GM12801 (cell line): Measurements from ENCODE around the gene SHISAL1.

Experiments used
- TF ChIP-seq, protein P1 (sequence below): IDR thresholded peaks from one replicate; pipeline ENCODE4 v1.5.1; 2011; ENCODE audit warnings: control low read depth; ENCODE audit not compliant: insufficient read length; ENCODE audit errors: extremely low read depth

The SHISAL1 gene

DNA sequence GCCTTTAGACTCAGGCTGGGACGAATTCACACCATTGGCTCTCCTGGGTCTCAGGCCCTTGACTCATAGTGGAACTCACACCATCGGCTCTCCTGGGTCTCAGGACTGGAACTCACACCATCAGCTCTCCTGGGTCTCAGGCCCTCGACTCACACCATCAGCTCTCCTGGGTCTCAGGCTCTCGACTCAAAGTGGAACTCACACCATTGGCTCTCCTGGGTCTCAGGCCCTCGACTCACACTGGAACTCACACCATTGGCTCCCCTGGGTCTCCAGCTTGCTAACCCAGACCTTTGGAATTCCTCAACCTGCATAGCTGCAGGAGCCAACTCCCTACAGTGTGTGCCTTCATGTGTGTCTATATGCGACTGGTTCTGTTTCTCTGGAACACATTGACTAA, 56.7 kb downstream of the SHISAL1 start:
- TF ChIP-seq, protein P1, sequence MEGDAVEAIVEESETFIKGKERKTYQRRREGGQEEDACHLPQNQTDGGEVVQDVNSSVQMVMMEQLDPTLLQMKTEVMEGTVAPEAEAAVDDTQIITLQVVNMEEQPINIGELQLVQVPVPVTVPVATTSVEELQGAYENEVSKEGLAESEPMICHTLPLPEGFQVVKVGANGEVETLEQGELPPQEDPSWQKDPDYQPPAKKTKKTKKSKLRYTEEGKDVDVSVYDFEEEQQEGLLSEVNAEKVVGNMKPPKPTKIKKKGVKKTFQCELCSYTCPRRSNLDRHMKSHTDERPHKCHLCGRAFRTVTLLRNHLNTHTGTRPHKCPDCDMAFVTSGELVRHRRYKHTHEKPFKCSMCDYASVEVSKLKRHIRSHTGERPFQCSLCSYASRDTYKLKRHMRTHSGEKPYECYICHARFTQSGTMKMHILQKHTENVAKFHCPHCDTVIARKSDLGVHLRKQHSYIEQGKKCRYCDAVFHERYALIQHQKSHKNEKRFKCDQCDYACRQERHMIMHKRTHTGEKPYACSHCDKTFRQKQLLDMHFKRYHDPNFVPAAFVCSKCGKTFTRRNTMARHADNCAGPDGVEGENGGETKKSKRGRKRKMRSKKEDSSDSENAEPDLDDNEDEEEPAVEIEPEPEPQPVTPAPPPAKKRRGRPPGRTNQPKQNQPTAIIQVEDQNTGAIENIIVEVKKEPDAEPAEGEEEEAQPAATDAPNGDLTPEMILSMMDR, result no peak

DNA sequence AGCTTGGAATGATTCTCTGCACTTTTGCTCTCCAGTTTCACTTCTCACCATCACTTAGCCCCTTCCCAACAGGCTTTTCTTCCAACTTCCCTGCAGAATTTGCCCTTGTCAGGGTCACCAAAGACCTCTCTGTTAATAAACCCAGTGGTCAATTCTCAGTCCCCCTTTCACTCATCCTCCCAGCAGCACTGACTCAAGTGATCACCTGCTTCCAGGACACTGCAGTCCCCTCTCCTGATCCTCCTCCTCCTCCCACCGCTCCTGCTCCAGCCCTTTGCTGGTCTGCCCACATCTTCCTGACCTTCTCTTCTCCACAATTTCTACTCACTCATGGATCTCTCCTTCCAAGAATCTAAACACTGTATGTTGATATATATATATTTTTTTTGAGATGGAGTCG, 57.9 kb downstream of the SHISAL1 start:
- TF ChIP-seq, protein P1, result no peak

DNA sequence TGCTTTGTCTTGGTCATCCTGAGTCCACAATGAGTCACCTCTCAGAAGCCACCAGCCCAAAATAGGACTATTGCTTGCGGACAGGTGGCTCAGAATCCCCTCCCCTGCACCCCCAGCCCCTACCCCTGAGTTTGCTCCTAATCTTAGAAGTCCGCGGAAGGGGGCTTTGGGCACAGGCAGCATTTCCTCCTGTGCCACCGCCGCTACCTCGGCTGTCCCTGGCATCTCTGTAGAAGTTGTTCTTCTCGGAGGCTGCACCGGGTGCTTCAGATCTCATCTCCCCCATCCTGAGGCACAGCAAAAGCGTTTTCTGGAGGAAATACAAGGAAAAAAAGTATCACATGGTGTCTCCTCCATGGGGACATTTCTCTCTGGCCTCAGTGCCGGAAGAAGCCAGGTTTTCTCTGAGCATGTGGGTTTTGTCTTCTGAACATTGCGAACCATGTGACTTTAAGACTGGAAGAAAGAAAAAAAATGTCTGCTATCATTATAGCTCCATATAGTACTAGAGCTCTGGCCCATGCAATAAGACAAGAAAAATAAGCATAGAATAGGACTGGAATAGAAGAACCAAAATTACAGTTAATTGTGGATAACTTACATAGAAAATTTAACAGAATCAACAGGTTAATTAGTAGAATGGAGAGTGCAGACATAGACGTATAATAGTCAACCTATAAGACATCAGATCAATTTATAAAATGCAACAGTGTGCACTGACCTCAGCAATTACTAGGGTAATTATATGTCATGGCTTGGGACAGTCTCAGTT, 63.2 kb downstream of the SHISAL1 start:
- TF ChIP-seq, protein P1, result no peak

DNA sequence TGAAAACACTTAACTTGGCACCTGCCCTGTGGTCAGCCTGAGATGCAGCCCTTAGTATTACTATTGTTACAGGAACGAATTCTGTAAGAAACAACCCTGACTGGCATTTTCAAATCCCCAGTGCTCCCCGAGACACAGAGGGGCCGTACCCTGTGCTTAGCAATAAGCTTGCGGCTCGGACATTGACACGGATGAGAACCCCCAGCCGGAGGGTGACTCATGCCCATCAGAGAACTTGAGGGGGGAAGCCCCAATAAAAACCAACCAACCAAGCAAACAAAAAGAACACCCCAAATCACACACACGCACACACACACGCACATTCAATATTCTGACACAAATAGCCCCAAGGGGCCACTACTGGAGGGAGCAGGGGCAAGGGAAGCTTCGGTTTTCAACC, 63.8 kb downstream of the SHISAL1 start:
- TF ChIP-seq, protein P1, result no peak

DNA sequence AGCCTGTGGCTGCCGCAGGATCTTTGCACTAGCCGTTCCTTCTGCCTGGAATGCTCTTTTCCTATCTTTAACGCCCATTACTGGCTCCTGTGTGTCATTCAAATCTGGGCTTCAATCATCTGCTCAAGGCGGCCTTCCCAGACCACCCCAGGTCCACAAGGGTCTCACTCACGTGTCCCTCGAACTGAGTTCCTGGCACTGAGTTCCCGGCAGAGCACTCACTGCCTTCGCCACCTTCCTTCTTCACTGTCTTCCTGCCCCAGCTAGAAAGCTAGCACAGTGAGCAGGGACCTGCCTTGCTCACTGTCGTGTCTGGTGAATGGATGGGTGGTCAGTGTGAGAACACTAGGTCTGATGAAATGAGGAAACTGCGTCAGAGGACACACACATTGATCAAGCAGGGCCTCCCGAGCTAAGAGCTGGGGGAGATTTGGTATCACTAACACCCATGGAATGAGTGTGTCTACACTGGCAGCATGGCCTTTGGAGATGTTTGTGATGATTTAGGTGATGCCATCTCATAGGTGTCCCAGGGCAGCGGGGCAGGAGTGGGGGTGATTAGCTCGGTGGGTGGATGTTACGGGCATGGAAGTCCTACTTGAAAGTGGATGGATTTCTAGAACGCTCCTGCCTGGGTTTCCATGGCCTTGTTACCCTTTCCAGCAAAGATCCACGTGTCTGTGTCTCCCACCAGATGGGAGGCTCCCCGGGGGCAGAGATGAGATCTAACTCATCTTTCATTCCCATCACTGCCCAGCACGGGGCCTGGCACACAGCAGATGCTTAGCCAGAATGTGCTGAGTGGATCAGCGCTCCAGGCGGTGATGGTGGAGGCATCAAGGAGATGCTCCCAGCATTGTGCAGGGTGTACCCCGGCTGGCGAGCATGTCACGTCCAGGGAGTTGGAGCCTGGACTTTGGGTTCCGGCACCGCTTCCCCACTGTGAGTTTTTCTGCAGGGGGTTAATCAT, 64.5 kb downstream of the SHISAL1 start:
- TF ChIP-seq, protein P1, result no peak

DNA sequence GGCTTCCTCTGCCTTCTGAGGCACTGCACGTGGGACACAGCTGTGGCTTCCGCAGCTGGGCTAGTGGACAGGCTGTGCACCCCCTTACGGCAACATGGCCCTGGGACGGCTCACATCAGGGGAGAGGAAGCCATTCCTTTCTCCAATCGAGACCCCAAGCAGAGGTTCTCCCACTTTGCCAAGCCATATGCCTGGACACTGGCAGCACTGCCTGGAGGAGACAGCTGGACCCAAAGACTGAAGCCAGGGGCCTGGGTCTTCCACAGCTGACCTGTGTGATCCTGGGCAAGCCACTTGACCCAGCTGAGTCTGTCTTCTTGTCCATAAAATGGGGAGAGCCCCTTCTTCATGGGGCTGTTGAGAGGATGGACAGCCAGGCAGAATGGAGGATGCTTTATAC, 65.4 kb downstream of the SHISAL1 start:
- TF ChIP-seq, protein P1, result no peak

DNA sequence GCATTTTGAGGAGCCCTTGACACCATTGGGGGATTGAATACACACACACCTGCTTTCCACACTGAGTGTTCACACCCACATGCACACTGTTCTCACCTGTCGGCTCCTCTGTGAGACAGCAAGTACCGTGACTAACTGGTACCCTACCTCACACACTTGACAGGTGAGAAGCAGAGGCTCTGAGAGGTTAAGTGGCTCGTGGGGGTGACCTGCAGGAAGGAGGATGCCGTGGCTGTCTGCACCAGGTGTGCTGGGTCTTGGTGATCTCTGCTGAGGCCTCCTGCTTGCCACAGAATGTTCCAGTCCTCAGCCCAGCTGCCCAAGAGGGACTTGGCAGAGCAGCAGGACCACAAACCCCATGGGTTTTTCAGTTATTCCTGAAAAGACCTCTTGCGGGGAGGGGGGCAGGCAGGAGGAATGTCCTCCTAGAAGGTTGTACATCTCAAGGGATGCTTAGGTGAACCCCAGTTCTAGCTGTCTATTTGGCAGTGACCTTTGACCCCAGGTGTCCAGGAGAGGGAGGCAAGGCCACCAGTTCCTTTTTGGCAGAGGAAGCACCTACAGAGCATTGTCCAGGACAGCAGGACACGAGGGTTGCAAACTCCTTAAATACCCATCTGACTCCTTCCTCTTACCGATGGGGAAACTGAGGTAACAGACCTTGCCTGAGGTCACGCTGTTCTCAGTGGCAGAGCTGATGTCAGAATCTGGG, 66.0 kb downstream of the SHISAL1 start:
- TF ChIP-seq, protein P1, result no peak
